GM12801 (cell line): ENCODE measurements around the gene PI4KB.

Experiments used
- TF ChIP-seq, protein P1 (sequence below): IDR thresholded peaks from one replicate; pipeline ENCODE4 v1.5.1; 2011; ENCODE audit warnings: control low read depth; ENCODE audit not compliant: insufficient read length; ENCODE audit errors: extremely low read depth

The PI4KB gene

DNA sequence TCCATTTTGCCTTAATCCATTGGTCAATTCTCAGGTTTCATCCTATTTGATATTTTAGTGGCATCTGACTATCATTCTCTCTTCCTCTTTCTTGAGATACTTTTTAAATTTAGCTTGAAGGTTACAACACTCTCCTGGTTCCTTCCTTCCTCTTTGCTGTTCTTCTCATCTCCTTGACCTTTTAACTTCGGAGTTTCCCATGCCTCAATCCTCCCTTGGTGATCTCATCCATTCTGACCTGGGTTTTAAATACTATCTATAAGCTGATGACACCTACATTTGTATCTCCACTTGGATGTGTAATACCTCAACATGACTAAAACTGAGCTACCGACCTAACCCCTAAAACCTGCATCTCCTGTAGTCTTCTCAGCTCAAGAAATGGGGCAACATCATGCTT lies 50.0 kb downstream of the PI4KB start:
- TF ChIP-seq, protein P1, sequence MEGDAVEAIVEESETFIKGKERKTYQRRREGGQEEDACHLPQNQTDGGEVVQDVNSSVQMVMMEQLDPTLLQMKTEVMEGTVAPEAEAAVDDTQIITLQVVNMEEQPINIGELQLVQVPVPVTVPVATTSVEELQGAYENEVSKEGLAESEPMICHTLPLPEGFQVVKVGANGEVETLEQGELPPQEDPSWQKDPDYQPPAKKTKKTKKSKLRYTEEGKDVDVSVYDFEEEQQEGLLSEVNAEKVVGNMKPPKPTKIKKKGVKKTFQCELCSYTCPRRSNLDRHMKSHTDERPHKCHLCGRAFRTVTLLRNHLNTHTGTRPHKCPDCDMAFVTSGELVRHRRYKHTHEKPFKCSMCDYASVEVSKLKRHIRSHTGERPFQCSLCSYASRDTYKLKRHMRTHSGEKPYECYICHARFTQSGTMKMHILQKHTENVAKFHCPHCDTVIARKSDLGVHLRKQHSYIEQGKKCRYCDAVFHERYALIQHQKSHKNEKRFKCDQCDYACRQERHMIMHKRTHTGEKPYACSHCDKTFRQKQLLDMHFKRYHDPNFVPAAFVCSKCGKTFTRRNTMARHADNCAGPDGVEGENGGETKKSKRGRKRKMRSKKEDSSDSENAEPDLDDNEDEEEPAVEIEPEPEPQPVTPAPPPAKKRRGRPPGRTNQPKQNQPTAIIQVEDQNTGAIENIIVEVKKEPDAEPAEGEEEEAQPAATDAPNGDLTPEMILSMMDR = no peak

DNA sequence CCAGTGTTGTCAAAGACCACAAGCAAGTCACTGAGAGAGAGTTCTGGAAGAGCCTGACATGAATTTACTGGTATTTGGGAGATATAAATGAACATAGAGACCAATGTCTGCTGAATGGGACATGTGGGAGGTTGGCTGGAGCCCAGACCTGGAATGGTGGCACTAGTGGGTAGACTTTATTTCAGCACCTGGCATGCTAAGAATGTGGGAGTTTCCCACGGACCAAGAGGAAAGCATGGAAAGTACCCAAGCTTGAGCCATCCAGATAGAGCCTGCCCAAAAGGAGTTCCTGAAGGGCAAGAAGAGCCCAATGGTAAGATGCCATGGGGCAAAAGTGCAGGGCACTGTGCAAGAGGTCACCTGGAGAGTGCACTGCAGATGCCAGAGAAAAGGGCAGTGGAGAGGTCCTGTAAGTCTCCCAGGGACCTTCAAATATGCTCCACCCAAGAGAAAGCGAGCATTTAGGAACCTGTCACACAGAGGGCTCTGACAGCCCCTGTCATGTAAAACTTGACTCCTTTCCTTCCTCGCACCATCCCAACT lies 53.2 kb downstream of the PI4KB start:
- TF ChIP-seq, protein P1 = no peak

DNA sequence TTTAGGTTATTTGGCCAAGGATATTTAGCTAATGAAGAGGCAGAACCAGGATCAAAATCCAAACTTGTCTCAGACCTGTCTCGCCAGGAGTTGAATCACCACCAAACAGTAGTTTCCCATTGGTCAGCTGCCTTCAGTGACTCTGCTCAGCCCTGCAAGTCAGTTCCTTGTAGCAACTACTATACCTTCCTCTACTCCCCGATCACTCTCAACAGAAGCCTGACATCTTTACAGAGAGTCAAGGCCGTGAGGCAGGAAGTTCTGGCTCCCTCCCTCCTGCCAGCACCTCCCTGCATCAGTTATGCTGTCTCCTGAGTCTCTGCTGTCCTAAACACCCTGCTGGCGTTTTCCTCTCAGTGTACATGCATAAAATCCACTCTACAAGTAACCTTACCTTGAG lies 59.5 kb downstream of the PI4KB start:
- TF ChIP-seq, protein P1 = no peak

DNA sequence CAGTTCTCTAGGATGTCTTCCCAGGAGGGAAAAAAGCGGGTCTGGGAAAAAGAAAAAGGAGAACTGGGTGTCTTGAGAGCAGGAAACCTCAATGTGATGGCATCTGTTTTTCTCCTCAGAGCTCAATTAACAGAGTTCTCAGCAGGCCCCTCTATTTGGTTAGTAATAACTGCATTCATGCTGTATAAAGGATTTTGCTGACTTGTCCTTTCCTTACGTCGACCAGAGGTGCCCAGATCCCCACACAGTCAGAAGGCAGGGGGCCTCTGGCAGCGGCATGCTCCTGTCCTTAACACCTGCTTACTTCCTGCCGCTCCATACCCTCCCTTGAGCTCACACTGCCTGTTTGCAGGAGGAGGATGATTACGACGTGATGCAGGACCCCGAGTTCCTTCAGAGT lies 60.4 kb downstream of the PI4KB start:
- TF ChIP-seq, protein P1 = no peak

DNA sequence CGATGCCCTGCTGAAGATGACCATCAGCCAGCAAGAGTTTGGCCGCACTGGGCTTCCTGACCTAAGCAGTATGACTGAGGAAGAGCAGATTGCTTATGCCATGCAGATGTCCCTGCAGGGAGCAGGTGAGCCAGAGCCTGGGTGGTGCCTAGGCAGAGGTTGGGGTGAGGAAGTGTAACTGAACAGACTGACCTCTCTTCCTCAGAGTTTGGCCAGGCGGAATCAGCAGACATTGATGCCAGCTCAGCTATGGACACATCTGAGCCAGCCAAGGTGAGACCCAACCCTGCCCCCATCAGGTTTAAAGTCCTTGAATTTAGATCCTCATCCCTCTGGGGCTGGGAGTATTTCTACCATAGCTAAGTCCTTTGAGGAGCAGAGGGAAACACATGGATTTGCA lies 60.9 kb downstream of the PI4KB start:
- TF ChIP-seq, protein P1 = no peak

DNA sequence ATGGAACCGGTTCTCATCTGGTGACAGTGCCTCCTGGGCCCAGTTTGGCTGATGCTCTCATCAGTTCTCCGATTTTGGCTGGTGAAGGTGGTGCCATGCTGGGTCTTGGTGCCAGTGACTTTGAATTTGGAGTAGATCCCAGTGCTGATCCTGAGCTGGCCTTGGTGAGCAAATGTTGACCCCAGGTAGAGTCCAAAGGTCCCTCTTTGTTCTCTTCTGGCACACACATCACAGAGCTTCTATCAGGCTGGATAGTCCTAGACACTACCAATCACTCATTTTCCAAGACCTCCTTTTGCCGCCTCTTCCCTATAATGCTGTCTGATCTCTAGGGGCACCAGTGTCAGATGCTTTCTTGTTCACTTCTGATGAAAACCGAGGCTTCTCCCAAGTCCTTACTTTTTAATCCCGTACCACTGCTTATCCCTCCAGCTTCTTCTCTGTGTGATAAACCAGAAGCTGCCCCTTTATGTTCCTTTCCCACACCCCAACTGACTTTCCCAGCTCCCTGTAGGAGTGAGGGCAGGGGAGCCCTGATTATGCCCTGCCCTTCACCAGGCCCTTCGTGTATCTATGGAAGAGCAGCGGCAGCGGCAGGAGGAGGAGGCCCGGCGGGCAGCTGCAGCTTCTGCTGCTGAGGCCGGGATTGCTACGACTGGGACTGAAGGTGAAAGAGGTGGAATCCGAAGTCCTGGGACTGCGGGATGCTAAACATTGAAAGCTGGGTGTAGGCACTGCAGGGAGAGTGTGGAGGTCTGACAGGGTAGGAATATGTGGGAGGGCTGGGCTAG lies 61.6 kb downstream of the PI4KB start:
- TF ChIP-seq, protein P1 = no peak

DNA sequence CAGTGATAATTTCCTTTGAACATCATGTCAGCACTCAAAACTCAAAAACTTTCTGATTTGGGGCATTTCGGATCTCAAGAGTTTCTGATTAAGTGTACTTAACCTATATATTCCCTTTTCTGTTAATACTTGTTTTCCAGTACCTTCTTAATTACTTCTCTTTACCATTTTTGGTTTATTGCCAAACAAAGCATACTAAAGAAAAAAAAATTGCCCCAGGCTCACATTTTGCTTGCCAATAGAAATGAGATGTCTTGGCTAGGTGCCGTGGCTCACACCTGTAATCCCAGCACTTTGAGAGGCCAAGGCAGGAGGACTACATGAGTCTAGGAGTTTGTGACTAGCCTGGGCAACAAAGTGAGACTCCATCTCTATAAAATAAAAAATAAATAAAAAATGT lies 67.9 kb downstream of the PI4KB start:
- TF ChIP-seq, protein P1 = no peak
